Adipocyte (in vitro differentiated cells): ENCODE results near the gene CLMN.
A peak's percentile ranks its signal among the peaks of the same experiment; 100 is the strongest.

Experiments
- DNase-seq: peaks from one replicate; pipeline ENCODE4 v3.0.0-alpha.2; 2015; ENCODE audit warnings: low read depth
- H3K27me3 ChIP-seq: replicated peaks from 2 replicates; pipeline ENCODE4 v1.7.0; 2013; ENCODE audit warnings: mild to moderate bottlenecking, low read length, moderate library complexity; ENCODE audit not compliant: control insufficient read depth, insufficient read depth
- H3K36me3 ChIP-seq: 2 replicates; pipeline ENCODE4 v1.7.0; 2013; ENCODE audit warnings: low read length, mild to moderate bottlenecking, moderate library complexity; ENCODE audit not compliant: control insufficient read depth, insufficient read depth, severe bottlenecking
- H3K4me1 ChIP-seq: 2 replicates; pipeline ENCODE4 v1.7.0; 2013; ENCODE audit warnings: mild to moderate bottlenecking, low read length, moderate library complexity; ENCODE audit not compliant: control insufficient read depth, insufficient read depth
- H3K4me3 ChIP-seq: 2 replicates; pipeline ENCODE4 v1.7.0; 2013; ENCODE audit warnings: mild to moderate bottlenecking, low read length, moderate library complexity
- H3K9ac ChIP-seq: 2 replicates; pipeline ENCODE4 v1.7.0; 2013; ENCODE audit warnings: mild to moderate bottlenecking, low read length, moderate library complexity
- H3K9me3 ChIP-seq: 2 replicates; pipeline ENCODE4 v1.7.0; 2013; ENCODE audit warnings: mild to moderate bottlenecking, low read length, moderate library complexity; ENCODE audit not compliant: control insufficient read depth

Gene CLMN

GRCh38 chr14:95328729-95329503 lies 9.2 kb upstream of the CLMN start:
- Histone ChIP-seq H3K9me3 (no peaks in the 10 kb centered on the region), H3K4me1 (peaks cover 5% of the 10 kb centered on the region), H3K36me3 (no peaks in the 10 kb centered on the region), H3K9ac (no peak overlapping the region), H3K4me3 (no peak overlapping the region), H3K27me3 (peaks cover 5% of the 10 kb centered on the region)
- no peak for DNase-seq

GRCh38 chr14:95327558-95328374 lies 8.1 kb upstream of the CLMN start:
- Histone ChIP-seq H3K36me3 (no peaks in the 10 kb centered on the region), H3K27me3 (peaks cover 9% of the 10 kb centered on the region), H3K4me3 (no peak overlapping the region), H3K9me3 (no peaks in the 10 kb centered on the region), H3K9ac (no peak overlapping the region), H3K4me1 (peaks cover 8% of the 10 kb centered on the region)
- DNase-seq, result no peak

DNA sequence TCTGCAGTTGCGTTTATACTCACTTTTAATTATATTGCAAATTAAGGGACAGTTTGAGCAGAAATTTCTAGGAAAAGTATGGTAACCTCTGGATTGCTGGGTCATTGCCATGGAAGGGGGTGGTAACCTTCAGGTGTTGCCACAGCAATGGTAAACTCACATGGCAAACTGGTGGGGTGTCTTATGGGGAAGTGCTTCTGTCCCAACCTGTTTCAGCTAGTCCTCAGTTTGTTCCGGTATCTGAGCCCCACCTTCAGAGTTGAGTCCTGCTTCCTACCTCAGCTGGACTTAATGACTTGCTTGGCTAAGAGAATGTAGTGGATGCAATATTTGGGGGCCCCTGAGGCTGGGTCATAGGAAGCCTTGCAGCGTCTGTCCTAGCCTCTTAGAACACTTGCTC lies 7.3 kb upstream of the CLMN start:
- DNase-seq, result no peak

DNA sequence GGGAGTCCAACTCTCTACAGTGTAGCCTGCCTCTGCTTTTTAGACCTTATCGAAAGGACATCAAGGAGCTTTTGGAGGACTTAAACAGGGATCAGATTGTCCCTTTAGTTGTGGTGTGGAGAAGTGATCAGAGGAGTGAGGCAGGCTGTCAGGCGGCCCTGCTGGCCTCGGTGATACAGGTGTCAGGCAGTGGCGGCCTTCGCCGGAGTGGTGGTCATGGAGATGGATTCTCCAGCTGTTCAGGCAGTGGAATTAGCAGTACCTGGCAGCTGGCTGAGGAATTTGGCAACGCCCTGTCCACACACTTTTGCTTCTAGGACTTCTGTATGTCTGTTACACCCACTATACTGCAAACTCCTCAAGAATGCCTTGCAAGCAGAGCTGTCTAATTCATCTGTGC lies 4.2 kb upstream of the CLMN start:
- no peaks in the 10 kb centered on the region for H3K9me3 ChIP-seq
- no peaks in the 10 kb centered on the region for H3K36me3 ChIP-seq
- H3K4me1 ChIP-seq, result peaks cover 15% of the 10 kb centered on the region
- no peak overlapping the region for H3K9ac ChIP-seq
- DNase-seq, result no peak
- H3K4me3 ChIP-seq, result no peak overlapping the region
- peaks cover 9% of the 10 kb centered on the region for H3K27me3 ChIP-seq

More for the DNA sequence above, 7.3 kb upstream of the CLMN start:
- peaks cover 15% of the 10 kb centered on the region for H3K4me1 ChIP-seq
- H3K9me3 ChIP-seq, result no peaks in the 10 kb centered on the region
- no peak overlapping the region for H3K4me3 ChIP-seq
- no peaks in the 10 kb centered on the region for H3K36me3 ChIP-seq
- peaks cover 9% of the 10 kb centered on the region for H3K27me3 ChIP-seq
- H3K9ac ChIP-seq, result no peak overlapping the region

DNA sequence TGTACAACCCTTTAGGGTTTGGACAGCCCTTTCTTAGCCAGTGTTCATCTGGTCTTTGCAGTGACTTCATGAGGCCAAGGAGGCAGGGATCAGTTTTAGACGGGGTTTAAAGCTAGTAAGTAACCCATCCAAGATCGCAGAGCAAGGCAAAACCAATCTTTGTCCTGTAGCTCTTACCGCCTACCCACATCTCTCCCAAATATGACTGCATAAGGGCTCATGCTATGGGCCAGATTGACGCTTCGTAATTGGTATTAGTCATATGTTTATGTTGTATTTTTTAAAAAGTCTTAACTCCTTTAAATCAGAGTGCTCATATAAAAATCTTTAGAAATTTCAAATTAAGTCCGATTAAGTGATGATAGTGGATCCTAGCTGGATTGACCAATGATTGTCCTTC lies 3.7 kb upstream of the CLMN start:
- no peaks in the 10 kb centered on the region for H3K9me3 ChIP-seq
- H3K4me3 ChIP-seq, result no peak overlapping the region
- peaks cover 10% of the 10 kb centered on the region for H3K4me1 ChIP-seq
- H3K9ac ChIP-seq, result no peak overlapping the region
- no peak for DNase-seq
- H3K27me3 ChIP-seq, result peaks cover 9% of the 10 kb centered on the region
- no peaks in the 10 kb centered on the region for H3K36me3 ChIP-seq

GRCh38 chr14:95322651-95323050 lies 2.9 kb upstream of the CLMN start:
- Histone ChIP-seq H3K27me3 (peaks cover 9% of the 10 kb centered on the region), H3K9me3 (no peaks in the 10 kb centered on the region), H3K9ac (no peak overlapping the region), H3K36me3 (no peaks in the 10 kb centered on the region), H3K4me1 (peaks cover 10% of the 10 kb centered on the region), H3K4me3 (no peak overlapping the region)
- DNase-seq, result peak; percentile 73

DNA sequence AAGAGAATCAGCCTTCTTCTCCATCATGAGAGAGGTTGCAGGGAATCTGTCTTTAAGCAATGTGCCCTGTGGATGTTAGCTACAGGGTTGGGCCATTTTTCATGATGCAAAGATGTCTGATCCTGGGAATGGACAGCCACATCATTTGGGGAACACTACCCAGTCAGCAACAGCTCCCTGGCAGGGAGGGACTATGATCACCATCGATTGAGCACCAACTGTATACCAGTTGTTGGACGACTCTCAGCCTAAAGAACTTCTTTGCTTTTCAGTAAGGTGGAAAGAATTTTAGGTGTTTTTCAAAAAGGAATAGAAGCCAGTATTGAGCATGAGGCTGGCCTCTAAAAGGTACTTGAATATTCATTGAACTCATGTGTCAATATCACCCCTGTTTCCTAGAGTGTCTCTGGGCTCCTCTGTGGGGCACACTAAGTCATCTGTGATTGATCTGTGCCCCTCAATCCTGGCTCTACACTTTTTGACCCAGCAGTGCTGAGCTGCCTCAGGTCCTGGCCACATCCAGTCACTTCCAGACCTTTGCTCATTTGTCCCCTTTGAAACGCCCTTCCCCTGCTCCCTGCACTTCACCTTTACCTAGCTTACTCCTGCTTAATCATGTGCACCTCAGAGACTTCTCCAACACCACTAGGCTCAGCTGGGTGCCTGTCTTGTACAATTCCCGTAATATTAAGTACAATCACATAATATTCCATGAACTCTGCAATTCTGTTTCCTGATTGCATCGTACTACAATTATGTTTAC lies 2.2 kb upstream of the CLMN start:
- no peaks in the 10 kb centered on the region for H3K36me3 ChIP-seq
- H3K9me3 ChIP-seq, result no peaks in the 10 kb centered on the region
- H3K9ac ChIP-seq, result no peak overlapping the region
- H3K4me1 ChIP-seq, result peaks cover 10% of the 10 kb centered on the region
- H3K4me3 ChIP-seq, result no peak overlapping the region
- no peak for DNase-seq
- H3K27me3 ChIP-seq, result peaks cover 9% of the 10 kb centered on the region

- H3K4me3 ChIP-seq, result no peak overlapping the region
- DNase-seq, result no peak
- H3K9me3 ChIP-seq, result no peaks in the 10 kb centered on the region
- peaks cover 10% of the 10 kb centered on the region for H3K4me1 ChIP-seq
- H3K36me3 ChIP-seq, result no peaks in the 10 kb centered on the region
- H3K27me3 ChIP-seq, result peaks cover 9% of the 10 kb centered on the region
- no peak overlapping the region for H3K9ac ChIP-seq
Measured at GRCh38 chr14:95320955-95321600, 1.4 kb upstream of the CLMN start.

DNA sequence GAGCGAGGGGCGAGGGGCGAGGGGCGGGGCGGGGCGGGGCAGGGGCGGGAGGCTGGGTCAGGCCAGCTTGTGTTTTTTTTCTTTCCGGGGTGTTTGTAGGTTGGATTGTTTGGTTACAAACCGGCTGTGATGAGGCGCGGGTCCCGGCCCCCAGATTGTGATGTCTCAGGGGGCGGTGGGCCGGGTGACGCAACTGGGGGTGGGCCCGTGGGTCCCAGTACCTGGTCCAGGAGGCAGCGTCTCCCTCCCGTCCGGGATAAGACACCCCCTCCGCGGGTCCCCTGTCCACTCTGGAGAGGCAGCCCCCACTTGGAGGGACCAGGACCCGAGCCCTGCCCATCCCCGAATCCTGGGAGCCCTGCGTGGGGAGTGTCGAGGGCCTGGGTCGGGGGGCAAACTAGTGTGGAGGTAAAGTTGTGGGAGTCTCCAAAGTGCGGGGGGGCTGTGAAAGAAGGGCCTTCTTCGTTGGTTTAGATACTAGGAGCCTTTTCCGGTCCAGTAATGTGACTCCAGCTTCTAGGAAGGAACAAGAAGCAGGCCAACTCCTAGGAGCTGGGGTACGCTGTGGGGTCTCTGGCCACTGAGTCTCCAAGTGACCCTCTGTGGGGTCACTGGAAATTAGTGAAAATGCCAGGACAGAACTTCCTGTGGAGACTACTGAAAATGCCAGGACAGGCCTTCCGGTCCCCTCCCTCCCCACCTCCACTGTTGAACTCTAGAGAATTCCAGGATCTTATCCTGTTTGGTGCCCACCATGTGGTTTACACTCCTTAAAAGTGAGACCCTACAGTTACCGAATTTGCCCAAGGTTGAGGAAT lies 579 bp upstream of the CLMN start:
- Histone ChIP-seq H3K36me3 (no peaks in the 10 kb centered on the region), H3K4me1 (peaks cover 18% of the 10 kb centered on the region), H3K9ac (peak overlapping the region; percentile 61), H3K4me3 (peak overlapping the region; percentile 58), H3K9me3 (no peaks in the 10 kb centered on the region), H3K27me3 (peaks cover 9% of the 10 kb centered on the region)
- DNase-seq, result no peak
